ENCODE data around the gene FKBP14. TPM values are rescaled to one million over a fixed set of nuclear protein-coding genes. Genes with fewer than 3 reads are reported as not detected.
A peak's percentile ranks its signal among the peaks of the same experiment; 100 is the strongest.

FKBP14 gene
- total and polyA plus RNA-seq, 9 of the 15 experiments (the other 6 are each of a cell fraction or from before 2014, with no cell fraction given): 5.3 to 27.9 (median 14.3) TPM

DNA sequence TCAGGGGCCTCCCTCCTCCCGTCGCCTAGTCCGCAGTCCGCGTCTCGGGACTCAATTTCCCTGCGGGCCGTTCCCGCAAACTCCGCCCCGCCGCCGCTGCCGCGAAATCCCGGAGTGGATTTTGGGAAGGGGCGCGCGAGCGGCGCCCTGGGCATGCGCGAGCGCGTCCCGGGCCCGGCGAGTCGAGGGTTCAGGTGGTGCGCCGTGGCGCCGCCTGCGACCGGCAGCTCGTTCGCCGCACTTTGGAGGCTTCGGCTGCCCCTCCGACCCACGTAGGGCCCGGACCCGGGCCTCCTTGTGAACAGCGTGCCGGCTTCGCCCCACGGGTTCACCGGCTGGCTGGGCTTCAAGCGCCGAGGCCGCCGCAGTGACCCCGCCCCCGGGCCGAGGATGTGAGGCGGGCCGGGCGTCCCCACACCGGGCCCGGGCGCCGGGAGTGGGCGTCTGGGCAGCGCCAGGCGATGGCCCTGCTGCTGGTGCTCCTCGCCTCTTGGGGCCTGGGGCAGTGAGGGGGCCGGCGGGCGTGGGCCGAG is 1.8 kb upstream of the FKBP14 start, which contains the start of gene PLEKHA8 (continued):
- TF ChIP-seq, protein P1, sequence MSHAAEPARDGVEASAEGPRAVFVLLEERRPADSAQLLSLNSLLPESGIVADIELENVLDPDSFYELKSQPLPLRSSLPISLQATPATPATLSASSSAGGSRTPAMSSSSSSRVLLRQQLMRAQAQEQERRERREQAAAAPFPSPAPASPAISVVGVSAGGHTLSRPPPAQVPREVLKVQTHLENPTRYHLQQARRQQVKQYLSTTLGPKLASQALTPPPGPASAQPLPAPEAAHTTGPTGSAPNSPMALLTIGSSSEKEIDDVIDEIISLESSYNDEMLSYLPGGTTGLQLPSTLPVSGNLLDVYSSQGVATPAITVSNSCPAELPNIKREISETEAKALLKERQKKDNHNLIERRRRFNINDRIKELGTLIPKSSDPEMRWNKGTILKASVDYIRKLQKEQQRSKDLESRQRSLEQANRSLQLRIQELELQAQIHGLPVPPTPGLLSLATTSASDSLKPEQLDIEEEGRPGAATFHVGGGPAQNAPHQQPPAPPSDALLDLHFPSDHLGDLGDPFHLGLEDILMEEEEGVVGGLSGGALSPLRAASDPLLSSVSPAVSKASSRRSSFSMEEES (CRISPR knock-in tag; IDR thresholded peaks at IDR 0.05): no peak
- TF ChIP-seq XRCC3 (IDR thresholded peaks at IDR 0.05): no peak
- peak; percentile 92 for TF ChIP-seq CXXC5 (CRISPR knock-in tag; IDR thresholded peaks at IDR 0.05)
- TF ChIP-seq TAF1 (IDR thresholded peaks at IDR 0.05; ENCODE audit: control insufficient read depth, extremely low read depth, insufficient read depth, low read length, severe bottlenecking): peak; percentile 63
- no peak for TF ChIP-seq SREBF2 (CRISPR knock-in tag; IDR thresholded peaks at IDR 0.05)
- TF ChIP-seq, protein P2, sequence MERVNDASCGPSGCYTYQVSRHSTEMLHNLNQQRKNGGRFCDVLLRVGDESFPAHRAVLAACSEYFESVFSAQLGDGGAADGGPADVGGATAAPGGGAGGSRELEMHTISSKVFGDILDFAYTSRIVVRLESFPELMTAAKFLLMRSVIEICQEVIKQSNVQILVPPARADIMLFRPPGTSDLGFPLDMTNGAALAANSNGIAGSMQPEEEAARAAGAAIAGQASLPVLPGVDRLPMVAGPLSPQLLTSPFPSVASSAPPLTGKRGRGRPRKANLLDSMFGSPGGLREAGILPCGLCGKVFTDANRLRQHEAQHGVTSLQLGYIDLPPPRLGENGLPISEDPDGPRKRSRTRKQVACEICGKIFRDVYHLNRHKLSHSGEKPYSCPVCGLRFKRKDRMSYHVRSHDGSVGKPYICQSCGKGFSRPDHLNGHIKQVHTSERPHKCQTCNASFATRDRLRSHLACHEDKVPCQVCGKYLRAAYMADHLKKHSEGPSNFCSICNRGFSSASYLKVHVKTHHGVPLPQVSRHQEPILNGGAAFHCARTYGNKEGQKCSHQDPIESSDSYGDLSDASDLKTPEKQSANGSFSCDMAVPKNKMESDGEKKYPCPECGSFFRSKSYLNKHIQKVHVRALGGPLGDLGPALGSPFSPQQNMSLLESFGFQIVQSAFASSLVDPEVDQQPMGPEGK (CRISPR knock-in tag; IDR thresholded peaks at IDR 0.05; ENCODE audit: borderline replicate concordance): no peak
- TF ChIP-seq, protein P3, sequence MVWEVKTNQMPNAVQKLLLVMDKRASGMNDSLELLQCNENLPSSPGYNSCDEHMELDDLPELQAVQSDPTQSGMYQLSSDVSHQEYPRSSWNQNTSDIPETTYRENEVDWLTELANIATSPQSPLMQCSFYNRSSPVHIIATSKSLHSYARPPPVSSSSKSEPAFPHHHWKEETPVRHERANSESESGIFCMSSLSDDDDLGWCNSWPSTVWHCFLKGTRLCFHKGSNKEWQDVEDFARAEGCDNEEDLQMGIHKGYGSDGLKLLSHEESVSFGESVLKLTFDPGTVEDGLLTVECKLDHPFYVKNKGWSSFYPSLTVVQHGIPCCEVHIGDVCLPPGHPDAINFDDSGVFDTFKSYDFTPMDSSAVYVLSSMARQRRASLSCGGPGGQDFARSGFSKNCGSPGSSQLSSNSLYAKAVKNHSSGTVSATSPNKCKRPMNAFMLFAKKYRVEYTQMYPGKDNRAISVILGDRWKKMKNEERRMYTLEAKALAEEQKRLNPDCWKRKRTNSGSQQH (CRISPR knock-in tag; IDR thresholded peaks at IDR 0.05): no peak
- no peak for TF ChIP-seq ETV6 (IDR thresholded peaks at IDR 0.05; ENCODE audit: borderline replicate concordance in 1 of 2, low read depth in 2 of 2, low read length in 1 of 2)
- TF ChIP-seq ETV6 (CRISPR knock-in tag; IDR thresholded peaks at IDR 0.05; ENCODE audit: borderline replicate concordance): 0 out of 2 replicates have a peak, but pooled peaks have one; percentile 41
- TF ChIP-seq, protein P4, sequence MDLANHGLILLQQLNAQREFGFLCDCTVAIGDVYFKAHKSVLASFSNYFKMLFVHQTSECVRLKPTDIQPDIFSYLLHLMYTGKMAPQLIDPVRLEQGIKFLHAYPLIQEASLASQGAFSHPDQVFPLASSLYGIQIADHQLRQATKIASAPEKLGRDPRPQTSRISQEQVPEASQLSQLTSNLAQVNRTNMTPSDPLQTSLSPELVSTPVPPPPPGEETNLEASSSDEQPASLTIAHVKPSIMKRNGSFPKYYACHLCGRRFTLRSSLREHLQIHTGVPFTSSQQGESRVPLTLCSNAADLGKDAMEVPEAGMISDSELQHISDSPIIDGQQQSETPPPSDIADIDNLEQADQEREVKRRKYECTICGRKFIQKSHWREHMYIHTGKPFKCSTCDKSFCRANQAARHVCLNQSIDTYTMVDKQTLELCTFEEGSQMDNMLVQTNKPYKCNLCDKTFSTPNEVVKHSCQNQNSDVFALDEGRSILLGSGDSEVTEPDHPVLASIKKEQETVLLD (IDR thresholded peaks at IDR 0.05): peak; percentile 62; the same call in 1 of the 2 replicates
- TF ChIP-seq, protein P5, sequence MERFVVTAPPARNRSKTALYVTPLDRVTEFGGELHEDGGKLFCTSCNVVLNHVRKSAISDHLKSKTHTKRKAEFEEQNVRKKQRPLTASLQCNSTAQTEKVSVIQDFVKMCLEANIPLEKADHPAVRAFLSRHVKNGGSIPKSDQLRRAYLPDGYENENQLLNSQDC (CRISPR knock-in tag; IDR thresholded peaks at IDR 0.05): no peak
- no peak for TF ChIP-seq ADNP (tag; IDR thresholded peaks at IDR 0.05)
- no peak for TF ChIP-seq LCOR (CRISPR knock-in tag; IDR thresholded peaks at IDR 0.05)
- TF ChIP-seq, protein P6, sequence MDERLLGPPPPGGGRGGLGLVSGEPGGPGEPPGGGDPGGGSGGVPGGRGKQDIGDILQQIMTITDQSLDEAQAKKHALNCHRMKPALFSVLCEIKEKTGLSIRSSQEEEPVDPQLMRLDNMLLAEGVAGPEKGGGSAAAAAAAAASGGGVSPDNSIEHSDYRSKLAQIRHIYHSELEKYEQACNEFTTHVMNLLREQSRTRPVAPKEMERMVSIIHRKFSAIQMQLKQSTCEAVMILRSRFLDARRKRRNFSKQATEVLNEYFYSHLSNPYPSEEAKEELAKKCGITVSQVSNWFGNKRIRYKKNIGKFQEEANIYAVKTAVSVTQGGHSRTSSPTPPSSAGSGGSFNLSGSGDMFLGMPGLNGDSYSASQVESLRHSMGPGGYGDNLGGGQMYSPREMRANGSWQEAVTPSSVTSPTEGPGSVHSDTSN (CRISPR knock-in tag; IDR thresholded peaks at IDR 0.05; ENCODE audit: low read depth): no peak
- TF ChIP-seq, protein P6 (tag; conservative IDR thresholded peaks at IDR 0.05; ENCODE audit: low read depth): no peak
- no peak for TF ChIP-seq KLF1 (tag; IDR thresholded peaks at IDR 0.05)
- TF ChIP-seq, protein P7, sequence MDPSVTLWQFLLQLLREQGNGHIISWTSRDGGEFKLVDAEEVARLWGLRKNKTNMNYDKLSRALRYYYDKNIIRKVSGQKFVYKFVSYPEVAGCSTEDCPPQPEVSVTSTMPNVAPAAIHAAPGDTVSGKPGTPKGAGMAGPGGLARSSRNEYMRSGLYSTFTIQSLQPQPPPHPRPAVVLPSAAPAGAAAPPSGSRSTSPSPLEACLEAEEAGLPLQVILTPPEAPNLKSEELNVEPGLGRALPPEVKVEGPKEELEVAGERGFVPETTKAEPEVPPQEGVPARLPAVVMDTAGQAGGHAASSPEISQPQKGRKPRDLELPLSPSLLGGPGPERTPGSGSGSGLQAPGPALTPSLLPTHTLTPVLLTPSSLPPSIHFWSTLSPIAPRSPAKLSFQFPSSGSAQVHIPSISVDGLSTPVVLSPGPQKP (CRISPR knock-in tag; IDR thresholded peaks at IDR 0.05): no peak
